GM12891 (cell line): ENCODE results near the gene CMSS1.

ENCODE experiments used
- PAX5 ChIP-seq: IDR thresholded peaks from 2 replicates; pipeline ENCODE4 v1.6.1; 2011; ENCODE audit warnings: low read length, moderate library complexity, mild to moderate bottlenecking; ENCODE audit not compliant: insufficient read depth, severe bottlenecking
- POLR2A ChIP-seq: IDR thresholded peaks from 2 replicates; pipeline ENCODE4 v1.6.1; 2011; ENCODE audit warnings: low read depth, low read length, control low read depth
- POLR2AphosphoS5 ChIP-seq: IDR thresholded peaks from 2 replicates; pipeline ENCODE4 v1.6.1; 2011; ENCODE audit warnings: low read depth, low read length, control low read depth
- POU2F2 ChIP-seq: IDR thresholded peaks from 2 replicates; pipeline ENCODE4 v1.6.1; 2011; ENCODE audit warnings: low read depth, mild to moderate bottlenecking, control low read depth, low read length, moderate library complexity
- SPI1 ChIP-seq: IDR thresholded peaks from 2 replicates; pipeline ENCODE4 v1.6.1; 2011; ENCODE audit warnings: low read depth, low read length, control low read depth
- TAF1 ChIP-seq: IDR thresholded peaks from 2 replicates; pipeline ENCODE4 v1.6.1; 2011; ENCODE audit warnings: low read depth, low read length, control low read depth

DNA sequence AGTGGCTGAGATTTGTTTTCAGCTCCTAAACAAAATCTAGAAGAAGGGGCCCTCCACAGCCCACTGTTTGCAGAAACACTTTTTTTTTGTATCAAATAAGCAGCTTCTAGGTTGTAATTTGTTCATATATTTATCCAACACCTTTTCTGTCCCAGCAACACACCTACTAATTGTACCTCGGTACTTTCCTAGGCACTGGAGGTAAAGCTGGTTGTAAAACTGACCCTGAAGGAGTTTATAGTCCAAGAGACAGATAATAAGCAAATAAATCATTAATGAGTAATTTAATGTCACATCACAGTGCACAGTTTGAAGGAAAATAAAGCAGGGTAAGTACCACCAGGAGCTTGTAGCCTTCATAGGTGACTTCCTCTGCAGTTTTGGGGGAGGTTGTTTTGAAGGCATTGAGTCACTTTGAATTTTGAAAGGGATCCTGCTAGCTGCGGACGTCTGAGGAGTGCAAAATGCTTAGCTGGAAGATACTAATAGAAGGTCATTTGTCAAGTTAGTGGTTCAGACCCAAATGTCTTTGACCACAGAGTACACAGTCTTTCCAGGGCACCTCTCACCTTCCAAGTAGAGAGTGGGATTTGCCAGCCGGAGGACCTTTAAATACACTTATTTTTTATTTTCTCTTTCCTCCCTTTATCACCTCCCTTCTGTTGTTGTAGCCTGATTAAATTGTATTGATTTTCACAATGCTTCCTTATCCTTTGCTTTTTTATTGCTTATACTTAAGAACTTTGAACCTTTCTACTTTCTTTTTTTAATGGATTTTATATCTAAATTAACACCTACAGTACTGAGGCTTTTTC, 53.8 kb downstream of the CMSS1 start:
- no peak for TF ChIP-seq SPI1
- TF ChIP-seq POLR2A: no peak
- no peak for TF ChIP-seq TAF1
- no peak for TF ChIP-seq POLR2AphosphoS5
- no peak for TF ChIP-seq POU2F2
- no peak for TF ChIP-seq PAX5
